K562 (cell line): ENCODE results near the gene GAL3ST2. TPM values are rescaled to one million over a fixed set of nuclear protein-coding genes. Genes with fewer than 3 reads are reported as not detected.
A peak's percentile ranks its signal among the peaks of the same experiment; 100 is the strongest.

Experiments
- BRCA1 ChIP-seq, 2 experiments: fragments of 450-650 bp in 1 of 2; sonication (generic) in 1 of 2; formaldehyde crosslinking in 1 of 2; IDR thresholded peaks; 2 replicates each; pipeline versions ENCODE4 v1.5.0 to v1.6.1; 2017 to 2020; ENCODE audit warnings: mild to moderate bottlenecking in 1 of 2, missing genetic modification reagents in 1 of 2
- ZBTB40 ChIP-seq, 2 experiments: fragments of 450-650 bp in 1 of 2; sonication (generic) in 1 of 2; formaldehyde crosslinking in 1 of 2; IDR thresholded peaks; 2 replicates each; pipeline versions ENCODE4 v1.7.1 to v1.9.0; 2016 to 2022; ENCODE audit warnings: inconsistent platforms in 1 of 2, mild to moderate bottlenecking in 1 of 2, missing genetic modification reagents in 1 of 2
- ZNF239 ChIP-seq: fragments of 250-450 bp; sonication (Bioruptor Pico); IDR thresholded peaks from 2 replicates; pipeline ENCODE4 v1.4.0; 2020; ENCODE audit warnings: mild to moderate bottlenecking
- polyA plus RNA-seq, 8 experiments: library from polyadenylated mRNA; depleted of rRNA in 4 of 8; stranded (reverse) in 5 of 8; unstranded in 3 of 8; fragments of >200 nt; fragmentation: Nextera tagmentation in 2 of 8; fragmentation: Illumina TruSeq in 1 of 8; extraction: Ambion mirVana in 2 of 8; extraction: Trizol in 1 of 8; gene quantifications; 2 replicates each; pipeline versions ENCODE4 v1.2.1 to v1.2.3, GENCODE V29; 2011 to 2014; ENCODE audit warnings: inconsistent platforms in 1 of 8, missing spikeins in 1 of 8
- total RNA-seq, 7 experiments: library from RNA; depleted of rRNA in 6 of 7; stranded (reverse); fragments of >200 nt in 6 of 7; fragmentation: Illumina TruSeq in 2 of 7; extraction: Trizol in 2 of 7; gene quantifications; 2 replicates each; pipeline versions ENCODE4 v1.2.1 to v1.2.3, GENCODE V29; 2011 to 2021; ENCODE audit warnings: low replicate concordance in 1 of 7

Gene GAL3ST2
- total and polyA plus RNA-seq, 9 of the 15 experiments (the other 6 are each of a cell fraction or from before 2014, with no cell fraction given) = 0.42 TPM; not detected in 8

GRCh38 chr2:241771286-241772062 is 5.1 kb upstream of the GAL3ST2 start (continued):
- TF ChIP-seq ZBTB40 (IDR thresholded peaks at IDR 0.05) (no peak), ZBTB40 (CRISPR knock-in tag; IDR thresholded peaks at IDR 0.05) (no peak), BRCA1 (IDR thresholded peaks at IDR 0.05) (no peak), BRCA1 (CRISPR knock-in tag; IDR thresholded peaks at IDR 0.05) (no peak), ZNF239 (CRISPR knock-in tag) (peak; percentile 82)
- TF ChIP-seq, all 486 proteins: peak for 4
